ENCODE results near the gene IQCK.
"Not testable (repeated sequence)": the region's sequence is repeated elsewhere in the genome, so short reads cannot be mapped to it uniquely, and the experiment has no call there.

The IQCK gene

DNA sequence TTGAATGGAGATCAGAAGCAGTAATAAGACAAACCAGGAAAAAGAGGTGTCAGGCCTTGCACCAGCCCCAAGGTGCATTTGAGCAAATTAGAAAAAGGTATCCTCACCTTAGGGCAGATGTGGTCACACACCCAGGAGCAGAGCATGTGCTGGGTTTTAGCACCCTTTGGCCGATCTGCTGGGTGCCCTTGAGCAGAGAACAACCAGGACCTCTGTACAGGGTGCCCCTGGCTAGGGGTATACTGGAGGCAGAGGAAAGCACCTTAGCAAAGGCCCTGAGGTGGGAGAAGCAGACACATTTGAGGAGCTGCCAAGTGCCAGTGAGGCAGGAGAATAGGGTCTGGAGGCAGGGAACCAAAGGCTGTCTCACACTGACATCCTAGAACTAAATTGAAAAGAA lies 67.0 kb downstream of the IQCK start:
- no peak overlapping the region for H3K4me3 ChIP-seq (ENCODE audit: low read depth, low read length)
- no peak for DNase-seq (ENCODE audit: low read depth)
- no peak for TF ChIP-seq CTCF (IDR thresholded peaks at IDR 0.05; ENCODE audit: control insufficient read depth, extremely low read depth, insufficient read depth)

GRCh38 chr16:19785512-19786130 lies 67.5 kb downstream of the IQCK start:
- peak; percentile 15 for DNase-seq (ENCODE audit: low read depth)
- no peak for TF ChIP-seq CTCF (IDR thresholded peaks at IDR 0.05; ENCODE audit: control insufficient read depth, extremely low read depth, insufficient read depth)
- H3K4me3 ChIP-seq (ENCODE audit: low read depth, low read length) = no peak overlapping the region

DNA sequence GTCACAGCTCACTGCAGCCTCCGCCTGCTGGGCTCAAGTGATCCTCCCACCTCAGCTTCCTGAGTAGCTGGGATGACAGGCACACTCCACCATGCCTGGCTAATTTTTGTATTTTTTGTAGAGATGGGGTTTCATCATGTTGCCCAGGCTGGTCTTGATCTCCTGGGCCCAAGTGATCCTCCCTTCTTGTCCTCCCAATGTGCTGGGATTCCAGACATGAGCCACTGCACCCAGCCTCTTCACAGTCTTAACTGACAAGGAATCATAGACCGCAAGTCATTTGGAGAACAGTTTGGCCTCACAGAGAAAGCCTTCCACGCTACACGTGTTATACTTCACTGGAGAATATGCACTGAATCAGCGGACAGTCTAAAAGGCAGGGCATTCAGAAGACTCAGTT lies 83.3 kb downstream of the IQCK start:
- not testable (repeated sequence) for DNase-seq (ENCODE audit: low read depth); H3K4me3 ChIP-seq (ENCODE audit: low read depth, low read length)

DNA sequence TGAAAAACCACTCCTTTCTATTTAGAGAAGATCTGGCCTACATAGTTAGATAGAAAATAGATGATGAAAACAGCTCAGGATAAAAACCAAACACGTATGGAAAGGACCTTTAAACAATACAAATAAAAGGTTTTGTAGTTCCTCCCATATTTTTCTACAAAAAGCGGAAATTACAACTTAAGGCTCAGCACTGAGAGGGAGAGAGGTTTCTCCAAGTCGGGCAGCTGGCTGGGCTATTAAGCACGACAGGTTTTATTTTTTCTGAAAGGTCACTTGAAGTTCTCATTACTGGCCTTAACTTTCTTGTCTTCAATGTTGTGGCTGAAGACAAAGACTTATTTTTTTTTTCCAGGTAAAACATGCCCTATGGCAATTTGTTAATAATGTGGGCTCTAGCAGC lies 83.8 kb downstream of the IQCK start:
- DNase-seq (ENCODE audit: low read depth); H3K4me3 ChIP-seq (ENCODE audit: low read depth, low read length): not testable (repeated sequence)

- H3K4me3 ChIP-seq (ENCODE audit: low read depth, low read length) = no peak overlapping the region
- no peak for TF ChIP-seq CTCF (IDR thresholded peaks at IDR 0.05; ENCODE audit: control insufficient read depth, extremely low read depth, insufficient read depth)
- no peak for DNase-seq (ENCODE audit: low read depth)
These were observed 84.5 kb downstream of the IQCK start for GRCh38 chr16:19802612-19803011.

DNA sequence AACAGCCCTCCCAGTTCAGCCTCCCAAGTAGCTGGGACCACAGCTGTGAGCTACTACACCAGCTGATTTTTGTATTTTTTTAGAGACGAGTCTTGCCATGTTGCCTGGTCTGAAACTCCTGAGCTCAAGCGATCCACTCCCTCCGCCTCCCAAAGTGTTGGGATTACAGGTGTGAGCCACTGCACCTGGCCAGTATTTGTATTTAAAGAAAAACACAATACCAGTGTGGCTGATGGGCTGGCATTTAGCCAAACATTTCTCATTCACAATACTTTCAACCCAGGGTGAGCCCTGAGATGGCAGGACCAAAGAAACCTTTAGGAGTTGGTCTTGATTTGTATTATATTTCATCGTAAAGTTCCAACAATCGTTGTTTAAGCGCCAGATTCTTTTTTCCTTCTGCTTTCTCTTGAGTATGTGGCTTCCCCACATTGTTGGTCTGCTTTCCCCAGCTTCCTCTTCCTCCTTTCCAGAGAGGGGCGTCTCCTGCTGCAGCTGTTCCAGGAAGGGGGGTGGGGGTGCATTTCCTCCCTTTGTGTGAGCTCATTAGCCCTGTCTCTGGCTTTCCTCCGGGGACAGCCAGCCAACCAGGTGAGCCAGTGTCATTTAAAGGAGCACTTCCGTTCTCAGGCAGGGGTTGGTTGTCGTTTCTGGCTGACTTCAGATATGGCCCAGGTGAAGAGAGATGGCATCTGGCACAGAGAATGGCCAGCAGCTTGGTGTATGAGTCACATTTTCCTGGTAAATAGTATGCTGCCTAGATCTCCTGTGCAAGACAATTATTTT lies 86.7 kb downstream of the IQCK start:
- DNase-seq (ENCODE audit: low read depth) = no peak
- H3K4me3 ChIP-seq (ENCODE audit: low read depth, low read length) = no peak overlapping the region
- TF ChIP-seq CTCF (IDR thresholded peaks at IDR 0.05; ENCODE audit: control insufficient read depth, extremely low read depth, insufficient read depth) = no peak

- TF ChIP-seq CTCF (IDR thresholded peaks at IDR 0.05; ENCODE audit: control insufficient read depth, extremely low read depth, insufficient read depth) = no peak
- DNase-seq (ENCODE audit: low read depth) = no peak
- H3K4me3 ChIP-seq (ENCODE audit: low read depth, low read length) = no peak overlapping the region
These were observed 87.5 kb downstream of the IQCK start for GRCh38 chr16:19805459-19806162.

All from LNCaP clone FGC (cell line).